NOMO-1 treated with DMSO at 0.1 percent for 48 hours (cell line): Measurements from ENCODE around the gene SSBP4.
A peak's percentile ranks its signal among the peaks of the same experiment; 100 is the strongest.

Experiments
- DNase-seq: peaks from one replicate; lab custom pipeline; 2025; ENCODE audit not compliant: unreplicated experiment; lab: John Stamatoyannopoulos, UW

Gene SSBP4

DNA sequence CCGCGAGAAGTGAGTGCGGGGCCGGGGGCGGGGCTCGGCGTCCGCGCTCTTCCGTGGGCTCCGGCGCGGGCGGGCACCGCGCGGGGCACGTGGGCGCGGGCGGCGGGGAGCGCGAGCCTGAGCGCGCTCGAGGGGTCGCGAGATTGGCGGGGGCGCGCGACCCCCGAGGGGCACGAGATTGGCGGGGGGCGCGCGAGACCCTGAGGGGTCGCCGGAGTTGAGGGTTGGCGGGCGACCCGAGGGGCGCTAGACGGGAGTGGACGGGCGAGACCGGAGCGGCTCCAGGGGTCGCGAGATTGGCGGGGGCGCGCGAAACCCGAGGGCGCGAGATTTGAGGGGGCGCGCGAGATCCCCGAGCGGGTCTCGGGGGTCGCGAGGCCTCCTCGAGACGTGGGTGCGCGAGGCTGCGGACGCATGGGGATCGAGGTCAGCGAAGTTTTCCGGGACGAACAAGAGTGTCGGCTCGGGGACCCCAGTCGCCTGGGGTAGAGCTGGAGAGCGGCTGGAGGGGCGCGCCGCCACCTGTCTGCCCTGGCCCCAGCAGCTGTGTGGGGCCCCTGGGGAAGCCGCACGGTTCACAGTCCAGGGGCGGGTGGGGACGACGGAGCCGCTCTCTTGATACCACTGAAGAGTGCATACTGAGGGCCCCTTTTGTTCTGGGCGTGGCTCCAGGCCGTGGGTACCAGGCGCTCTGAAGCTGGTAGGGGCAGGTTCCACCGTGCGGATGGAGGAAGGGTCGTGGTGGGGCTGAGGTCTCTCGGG, 682 bp downstream of the SSBP4 start:
- peak; percentile 24 for DNase-seq

- no peak for DNase-seq
These were observed 1.7 kb downstream of the SSBP4 start for GRCh38 chr19:18420930-18421329.

DNA sequence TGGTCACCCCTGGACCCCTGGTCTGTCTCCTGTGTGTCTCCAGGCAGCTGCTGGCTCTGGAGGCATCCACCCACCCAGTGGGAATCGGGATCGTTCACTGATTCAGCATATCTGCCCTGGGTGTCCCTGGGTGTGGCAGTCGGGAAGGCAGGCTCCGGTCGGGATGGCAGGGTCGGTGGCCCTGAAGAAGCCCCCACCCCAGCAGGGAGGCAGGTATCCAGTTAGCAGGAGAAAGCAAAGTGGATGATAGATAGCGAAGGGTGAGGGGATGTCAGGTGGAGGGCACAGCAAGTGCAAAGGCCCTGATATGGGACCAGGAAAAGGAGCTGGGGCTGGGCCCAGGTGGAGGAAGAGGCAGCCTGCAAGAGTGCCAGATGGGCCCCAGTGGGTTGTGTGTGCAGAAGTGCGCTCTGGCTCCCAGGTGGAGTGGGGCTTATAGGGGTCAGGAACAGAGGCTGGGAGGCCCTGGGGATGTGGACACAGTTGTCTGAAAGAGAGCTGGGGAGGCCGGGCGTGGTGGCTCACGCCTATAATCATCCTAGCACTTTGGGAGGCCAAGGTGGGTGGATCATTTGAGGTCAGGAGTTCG, 2.3 kb downstream of the SSBP4 start:
- DNase-seq: no peak

DNA sequence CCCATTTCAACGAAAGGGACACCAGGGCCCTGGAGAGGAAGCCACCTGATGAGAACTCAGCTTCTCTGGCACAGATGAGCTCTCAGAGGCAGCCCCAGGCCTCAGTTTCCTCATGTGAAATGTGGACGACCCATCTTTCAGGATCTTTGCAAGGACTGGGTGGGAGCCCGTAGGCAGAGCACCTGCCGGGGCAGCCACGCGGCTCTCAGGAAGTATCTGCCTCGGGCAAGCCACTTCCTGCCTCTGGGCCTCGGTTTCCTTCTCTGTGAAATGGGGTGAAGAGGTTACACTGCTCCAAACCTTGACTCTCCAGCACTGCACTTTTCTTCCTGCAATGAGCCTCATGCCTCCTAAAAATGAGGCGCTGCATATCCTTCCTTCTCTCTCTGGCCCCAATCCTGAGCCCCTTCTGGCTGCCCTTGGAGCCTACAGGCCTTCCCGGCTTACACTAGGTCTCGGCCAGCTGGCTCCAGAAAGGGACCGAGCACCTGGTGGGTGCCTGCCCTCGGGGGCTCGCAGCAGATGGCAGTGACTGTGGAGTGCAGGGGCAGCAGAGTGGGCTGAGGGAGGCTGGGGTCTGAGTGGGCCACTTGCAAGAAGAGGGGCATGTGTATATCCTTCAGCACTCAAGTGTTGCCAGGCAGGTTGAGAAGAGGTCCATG, 3.5 kb downstream of the SSBP4 start:
- no peak for DNase-seq

DNA sequence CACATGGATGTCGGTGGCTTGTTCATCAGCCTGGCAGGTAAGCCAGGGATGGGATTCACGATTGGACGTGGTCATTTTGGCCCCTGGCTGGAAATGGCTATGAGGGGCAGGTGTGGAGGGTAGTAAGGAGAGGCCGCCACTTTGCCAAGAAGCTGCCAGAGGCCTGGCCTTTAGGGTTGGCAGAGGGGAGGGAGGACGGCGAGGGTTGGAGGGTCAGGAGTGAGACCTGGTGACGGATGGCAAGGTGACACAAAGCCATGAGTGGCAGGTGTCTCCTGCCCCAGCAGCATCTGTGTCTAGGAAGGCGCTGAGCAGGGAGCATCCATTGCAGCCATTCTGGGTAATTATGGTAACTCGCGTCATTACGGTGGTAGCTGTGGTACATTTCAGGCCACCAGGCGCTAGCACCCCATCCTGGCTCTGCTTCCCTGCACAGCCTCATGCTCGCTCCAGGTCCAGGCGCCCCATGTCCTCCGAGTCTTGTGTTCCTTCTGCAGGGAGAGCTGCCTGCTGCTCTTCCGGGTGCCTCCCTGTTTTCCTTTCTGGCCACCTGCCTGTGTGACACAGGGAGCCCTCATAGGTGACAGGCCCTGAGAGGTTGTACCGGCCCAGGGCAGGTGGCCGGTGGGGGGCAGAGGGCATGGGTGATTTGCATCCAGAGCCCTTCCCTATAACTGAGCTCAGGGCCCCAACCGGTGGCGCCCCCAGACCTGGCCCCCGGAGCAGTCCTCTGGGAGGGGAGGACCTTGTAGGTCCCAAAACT, 4.2 kb downstream of the SSBP4 start:
- DNase-seq: no peak

DNA sequence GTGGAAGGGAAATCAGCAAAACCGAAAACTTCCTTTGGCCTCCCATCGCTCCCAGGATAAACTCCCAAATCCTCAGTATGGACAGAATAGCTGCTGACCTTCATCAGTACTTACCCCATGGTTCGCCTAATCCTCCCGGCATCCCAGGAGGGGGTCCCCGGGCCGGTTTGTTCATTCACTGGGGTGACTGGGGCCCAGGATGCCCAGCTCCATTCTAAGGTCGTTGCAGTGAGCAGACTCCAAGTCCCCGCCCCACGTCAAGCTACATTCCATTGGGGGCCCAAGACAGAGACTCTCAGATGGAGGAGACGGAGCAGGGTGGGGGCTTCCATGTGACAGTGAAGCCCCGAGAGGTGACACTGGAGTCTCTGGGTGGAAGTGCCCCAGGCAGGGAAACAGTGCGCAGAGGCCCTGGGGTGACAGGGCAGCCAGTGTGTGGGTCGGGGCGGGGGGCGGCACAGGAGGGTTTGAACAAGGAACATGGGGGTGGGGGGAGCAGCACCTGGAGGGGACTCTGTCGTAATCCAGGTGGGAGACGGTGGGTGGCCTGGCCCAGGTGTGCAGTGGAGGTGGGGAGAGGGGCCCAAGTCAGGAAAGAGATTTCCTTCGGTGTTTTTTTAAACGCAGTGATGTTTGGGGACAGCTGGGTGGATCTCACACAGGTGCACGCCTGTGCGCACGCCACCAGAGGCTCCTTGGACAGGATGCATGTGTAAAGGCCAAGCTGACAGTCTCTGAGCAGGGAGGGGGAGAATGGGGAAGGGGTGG, 5.1 kb downstream of the SSBP4 start:
- DNase-seq: no peak

- no peak for DNase-seq
These were observed 5.8 kb downstream of the SSBP4 start for GRCh38 chr19:18424890-18425514.

DNA sequence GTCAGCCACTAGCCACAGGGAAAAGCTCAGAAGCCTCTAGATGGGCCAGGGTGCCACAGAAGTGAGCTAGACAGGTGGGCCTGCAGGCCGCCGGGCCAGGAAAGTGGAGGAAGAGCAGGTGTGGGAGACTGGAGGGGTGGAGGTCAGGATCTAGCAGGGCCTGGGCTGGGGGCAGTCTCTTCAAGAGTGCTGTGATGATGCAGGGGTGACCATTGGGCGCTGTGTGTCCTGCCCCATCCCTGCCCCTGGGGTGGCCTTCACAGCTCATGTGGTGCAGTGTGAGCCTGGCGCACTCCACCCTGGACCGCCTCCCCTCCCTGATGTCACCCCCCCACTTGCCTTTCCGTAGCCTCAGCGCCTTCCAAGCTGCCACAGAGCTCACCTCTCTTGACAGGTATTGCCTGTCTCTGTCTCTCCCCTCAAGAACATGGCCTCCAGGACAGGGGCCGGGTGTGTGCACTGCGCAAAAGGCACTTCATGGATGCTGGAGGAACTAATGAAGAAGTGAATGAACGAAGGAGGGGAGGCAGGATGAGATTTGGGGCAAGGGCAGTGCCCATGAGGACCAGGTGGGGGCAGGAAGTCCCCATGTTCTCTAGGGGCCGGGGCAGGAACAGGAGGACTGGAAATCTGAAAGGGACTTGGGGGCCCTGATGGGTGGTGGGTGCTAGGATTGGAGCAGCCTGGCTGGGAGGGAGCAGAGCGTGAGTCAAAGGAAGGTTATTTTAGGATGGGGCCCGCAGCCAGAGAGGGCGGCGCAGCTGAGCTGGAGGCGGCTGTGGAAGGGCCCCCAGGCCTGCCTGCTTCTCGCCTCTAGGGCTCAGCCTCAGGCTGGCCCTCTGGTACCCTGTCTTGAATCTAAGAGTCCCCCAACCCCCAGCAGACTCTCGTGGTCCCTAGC, 6.6 kb downstream of the SSBP4 start:
- DNase-seq: peak; percentile 7

DNA sequence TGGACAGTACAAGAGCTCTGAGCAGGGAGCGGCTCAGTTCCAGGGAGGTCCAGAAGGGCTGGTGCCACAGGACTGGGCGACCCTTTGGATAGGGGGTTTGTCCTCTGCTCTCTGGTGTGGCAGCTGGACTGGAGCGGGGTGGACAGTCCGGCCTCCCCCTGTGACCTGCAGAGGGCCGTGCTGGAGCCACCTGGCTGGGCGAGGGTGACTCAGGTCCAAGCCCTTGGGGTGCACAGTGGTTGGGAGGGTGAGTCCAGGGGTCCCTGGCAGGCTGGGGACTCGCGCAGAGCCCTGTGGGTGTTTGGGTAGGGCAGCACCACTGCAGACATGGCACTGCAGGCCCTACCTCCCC, 7.2 kb downstream of the SSBP4 start:
- DNase-seq: no peak

DNA sequence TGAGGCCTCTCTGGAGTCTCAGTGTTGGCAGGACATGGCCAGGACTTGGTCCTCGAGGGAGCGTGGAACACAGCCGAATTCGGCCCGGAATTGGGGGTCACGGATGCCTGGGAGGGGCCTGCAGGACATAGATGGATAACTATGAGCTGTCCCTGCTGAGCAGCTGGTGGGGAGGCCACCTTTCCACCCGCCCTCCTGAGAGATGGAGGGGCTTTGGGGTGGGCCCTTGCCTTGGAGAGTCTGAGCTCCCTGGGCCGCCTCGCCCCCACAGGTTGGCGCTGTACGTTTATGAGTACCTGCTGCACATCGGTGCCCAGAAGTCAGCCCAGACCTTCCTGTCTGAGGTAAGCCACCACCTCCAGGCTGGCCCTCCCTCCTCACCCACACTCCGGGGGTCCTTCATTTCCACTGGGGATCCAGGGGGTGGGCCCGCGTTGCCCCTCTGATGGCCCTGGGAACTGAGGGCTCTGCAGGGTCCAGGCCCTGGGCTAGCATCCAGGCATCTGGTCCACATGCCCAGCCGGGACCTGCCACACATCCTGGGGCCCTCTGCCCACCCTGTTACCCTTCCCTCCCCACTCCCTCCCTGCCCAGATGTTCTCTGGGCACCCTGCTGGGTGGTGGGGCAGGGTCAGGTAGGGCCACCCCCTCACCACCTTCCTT, 8.0 kb downstream of the SSBP4 start:
- no peak for DNase-seq

DNA sequence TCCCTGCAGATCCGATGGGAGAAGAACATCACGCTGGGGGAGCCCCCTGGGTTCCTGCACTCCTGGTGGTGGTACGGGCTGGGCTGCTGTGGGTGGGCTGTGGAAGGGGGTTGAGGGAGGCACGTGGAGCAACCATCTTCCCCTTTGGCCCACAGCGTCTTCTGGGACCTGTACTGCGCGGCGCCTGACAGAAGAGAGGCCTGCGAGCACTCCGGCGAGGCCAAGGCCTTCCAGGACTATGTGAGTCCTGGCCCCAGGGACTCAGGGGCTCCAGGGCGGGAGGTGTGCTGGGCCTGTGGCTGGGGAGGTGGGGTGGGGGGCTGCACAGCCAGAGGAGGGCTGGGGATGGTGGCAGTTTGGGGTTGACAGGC, 8.5 kb downstream of the SSBP4 start:
- no peak for DNase-seq

GRCh38 chr19:18428173-18428786, 9.1 kb downstream of the SSBP4 start:
- DNase-seq: no peak

- DNase-seq: no peak
These were observed 9.8 kb downstream of the SSBP4 start for GRCh38 chr19:18428787-18429674.

GRCh38 chr19:18429717-18430416, 10.7 kb downstream of the SSBP4 start:
- no peak for DNase-seq

DNA sequence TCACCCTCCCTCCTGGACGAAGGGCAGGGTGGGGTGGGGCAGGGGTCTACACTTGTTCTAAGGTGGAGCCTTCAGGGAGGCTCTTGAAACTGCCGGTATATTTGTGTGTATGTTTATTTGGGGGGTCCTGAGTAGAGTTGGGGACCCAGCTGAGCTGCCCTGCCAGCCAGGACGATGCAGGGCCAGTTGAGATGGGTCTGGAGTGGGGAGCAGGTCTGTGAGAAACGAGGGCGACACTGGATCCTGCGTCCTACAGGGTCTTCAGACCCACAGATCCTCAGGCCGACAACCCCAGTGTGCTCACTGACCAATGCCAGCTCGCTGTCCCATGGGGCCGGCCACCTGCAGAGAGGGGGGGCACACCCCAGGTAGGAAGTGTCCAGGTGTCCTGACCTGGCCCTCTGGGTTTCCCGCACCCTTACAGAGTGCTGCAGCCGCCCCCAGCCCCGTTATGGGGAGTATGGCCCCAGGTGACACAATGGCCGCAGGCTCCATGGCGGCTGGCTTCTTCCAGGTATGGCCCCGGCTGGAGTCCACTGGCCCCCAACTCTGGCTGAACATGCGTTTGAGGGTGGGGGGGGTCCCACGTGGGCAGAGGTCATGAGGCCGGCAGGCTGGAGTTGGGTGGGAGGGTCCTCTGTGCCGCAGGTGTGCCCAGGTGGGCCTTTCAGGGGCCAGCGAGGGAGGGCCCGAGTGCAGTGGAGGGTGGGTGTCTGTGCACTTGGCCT, 11.4 kb downstream of the SSBP4 start:
- no peak for DNase-seq
